ENCODE results near the gene UNC93B1. TPM values are rescaled to one million over a fixed set of nuclear protein-coding genes. Genes with fewer than 3 reads are reported as not detected.
A peak's percentile ranks its signal among the peaks of the same experiment; 100 is the strongest.

UNC93B1 gene
- total and polyA plus RNA-seq, 10 donors: 110 to 192 (median 132) TPM

DNA sequence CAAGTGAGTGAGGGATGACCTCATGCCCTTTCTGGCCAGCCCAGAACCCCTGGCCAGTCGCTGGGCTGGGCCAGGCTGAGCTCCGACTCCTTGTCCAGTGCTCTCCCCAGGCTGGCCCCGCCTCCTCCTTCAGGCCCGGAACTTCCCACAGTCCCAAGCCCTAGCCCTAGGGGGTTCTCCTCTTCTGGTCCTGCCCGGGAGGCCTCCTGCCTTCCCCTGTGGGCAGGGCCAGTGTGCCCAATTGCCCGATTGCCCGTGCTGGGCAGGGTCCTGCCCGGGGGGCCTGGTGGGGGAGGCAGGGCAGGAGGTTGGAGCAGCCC is 39.1 kb upstream of the UNC93B1 start:
- Histone ChIP-seq H3K4me1 (peaks cover 19 to 56% (median 43%) of the 10 kb centered on the region in 6 donors), H3K27ac (peak overlapping the region in 1 of 8 donors; percentile 97), H3K27me3 (replicated peaks in 1 of 7) (no peaks in the 10 kb centered on the region), H3K4me3 (no peak overlapping the region), H3K9me3 (no peaks in the 10 kb centered on the region), H3K36me3 (peaks cover 0 to 71% (median 66%) of the 10 kb centered on the region in 6 donors)
- no peak for DNase-seq
- intact Hi-C loops (cut with DNase I; ENCODE audit: low total_unique reads): no loop called here
- peak in 1 of 3 donors; percentile 21 for TF ChIP-seq POLR2AphosphoS5 (IDR thresholded peaks at IDR 0.05)
- TF ChIP-seq, protein P1, sequence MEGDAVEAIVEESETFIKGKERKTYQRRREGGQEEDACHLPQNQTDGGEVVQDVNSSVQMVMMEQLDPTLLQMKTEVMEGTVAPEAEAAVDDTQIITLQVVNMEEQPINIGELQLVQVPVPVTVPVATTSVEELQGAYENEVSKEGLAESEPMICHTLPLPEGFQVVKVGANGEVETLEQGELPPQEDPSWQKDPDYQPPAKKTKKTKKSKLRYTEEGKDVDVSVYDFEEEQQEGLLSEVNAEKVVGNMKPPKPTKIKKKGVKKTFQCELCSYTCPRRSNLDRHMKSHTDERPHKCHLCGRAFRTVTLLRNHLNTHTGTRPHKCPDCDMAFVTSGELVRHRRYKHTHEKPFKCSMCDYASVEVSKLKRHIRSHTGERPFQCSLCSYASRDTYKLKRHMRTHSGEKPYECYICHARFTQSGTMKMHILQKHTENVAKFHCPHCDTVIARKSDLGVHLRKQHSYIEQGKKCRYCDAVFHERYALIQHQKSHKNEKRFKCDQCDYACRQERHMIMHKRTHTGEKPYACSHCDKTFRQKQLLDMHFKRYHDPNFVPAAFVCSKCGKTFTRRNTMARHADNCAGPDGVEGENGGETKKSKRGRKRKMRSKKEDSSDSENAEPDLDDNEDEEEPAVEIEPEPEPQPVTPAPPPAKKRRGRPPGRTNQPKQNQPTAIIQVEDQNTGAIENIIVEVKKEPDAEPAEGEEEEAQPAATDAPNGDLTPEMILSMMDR (IDR thresholded peaks at IDR 0.05 in 8 of 11, conservative IDR thresholded peaks at IDR 0.05 in 3 of 11): no peak
- 84 to 93% (median 86%) methylated on average over 3 to 8 of the region's 8 CpGs for WGBS, 5 donors

- peak; percentile 81 for DNase-seq
- no peaks in the 10 kb centered on the region for H3K9me3 ChIP-seq
- H3K4me1 ChIP-seq: peaks cover 25 to 61% (median 49%) of the 10 kb centered on the region in 6 donors
- H3K36me3 ChIP-seq: peaks cover 0 to 65% (median 60%) of the 10 kb centered on the region in 6 donors
- no peaks in the 10 kb centered on the region for H3K27me3 ChIP-seq (replicated peaks in 1 of 7)
- peak overlapping the region in 3 of 8 donors; percentile 94 to 97 (median 97) for H3K27ac ChIP-seq
- TF ChIP-seq POLR2AphosphoS5 (IDR thresholded peaks at IDR 0.05) (no peak), POLR2A (IDR thresholded peaks at IDR 0.05) (no peak)
- TF ChIP-seq, protein P1 (IDR thresholded peaks at IDR 0.05 in 8 of 11, conservative IDR thresholded peaks at IDR 0.05 in 3 of 11): no peak
- intact Hi-C loops (cut with DNase I; ENCODE audit: low total_unique reads): no loop called here
- 91 to 96% (median 93%) methylated on average over 17 to 27 of the region's 27 CpGs for WGBS, 5 donors
- H3K4me3 ChIP-seq: no peak overlapping the region
Measured at GRCh38 chr11:68042219-68043028, 38.5 kb upstream of the UNC93B1 start.

- Histone ChIP-seq H3K36me3 (peaks cover 0 to 58% (median 55%) of the 10 kb centered on the region in 6 donors), H3K4me1 (peaks cover 31 to 68% (median 56%) of the 10 kb centered on the region in 6 donors), H3K27me3 (replicated peaks in 1 of 7) (no peaks in the 10 kb centered on the region), H3K4me3 (peak overlapping the region in 2 of 8 donors; percentile 82 to 97), H3K9me3 (no peaks in the 10 kb centered on the region), H3K27ac (peak overlapping the region in 6 of 8 donors; percentile 85 to 97 (median 94))
- intact Hi-C loops (cut with DNase I; ENCODE audit: low total_unique reads): no loop called here
- no peak for TF ChIP-seq POLR2AphosphoS5 (IDR thresholded peaks at IDR 0.05)
- TF ChIP-seq, protein P1 (IDR thresholded peaks at IDR 0.05 in 8 of 11, conservative IDR thresholded peaks at IDR 0.05 in 3 of 11): no peak
- TF ChIP-seq POLR2A (IDR thresholded peaks at IDR 0.05): no peak
- DNase-seq: no peak
- 73 to 84% (median 82%) methylated on average over 11 to 12 of the region's 12 CpGs for WGBS, 5 donors
Measured at GRCh38 chr11:68041617-68042218, 37.8 kb upstream of the UNC93B1 start.
